HepG2 (cell line): ENCODE data around the gene SMIM20. TPM values are rescaled to one million over a fixed set of nuclear protein-coding genes. Genes with fewer than 3 reads are reported as not detected.

Source experiments
- FOXJ3 ChIP-seq: sonication (generic); formaldehyde crosslinking; IDR thresholded peaks from 2 replicates; pipeline ENCODE4 v1.4.0; 2020; ENCODE audit warnings: missing genetic modification reagents, mild to moderate bottlenecking, borderline replicate concordance
- GATA4 ChIP-seq: sonication (generic); IDR thresholded peaks from 2 replicates; pipeline ENCODE4 v1.6.1; 2016; ENCODE audit warnings: antibody characterized with exemption, low read depth, borderline replicate concordance
- GTF3A ChIP-seq: sonication (generic); formaldehyde crosslinking; conservative IDR thresholded peaks from 2 replicates; pipeline ENCODE4 v1.4.0; 2020; ENCODE audit warnings: mild to moderate bottlenecking, missing genetic modification reagents
- IKZF4 ChIP-seq: sonication (generic); formaldehyde crosslinking; IDR thresholded peaks from 2 replicates; pipeline ENCODE4 v1.5.1; 2020; ENCODE audit warnings: borderline replicate concordance, mild to moderate bottlenecking, low read depth, missing genetic modification reagents; ENCODE audit errors: not compliant biosample characterization
- RXRB ChIP-seq: IDR thresholded peaks from 2 replicates; pipeline ENCODE4 v1.6.1; 2016; ENCODE audit warnings: borderline replicate concordance, missing genetic modification reagents, missing compliant biosample characterization
- SALL1 ChIP-seq: sonication (generic); formaldehyde crosslinking; IDR thresholded peaks from 2 replicates; pipeline ENCODE4 v1.8.0; 2022; ENCODE audit warnings: mild to moderate bottlenecking, missing genetic modification reagents
- SATB2 ChIP-seq: sonication (generic); formaldehyde crosslinking; IDR thresholded peaks from 2 replicates; pipeline ENCODE4 v1.5.0; 2020; ENCODE audit warnings: missing genetic modification reagents
- SIN3B ChIP-seq: fragments of 150-350 bp; IDR thresholded peaks from 2 replicates; pipeline ENCODE4 v1.6.1; 2014; ENCODE audit warnings: low read length
- TGIF2 ChIP-seq: IDR thresholded peaks from 2 replicates; pipeline ENCODE4 v1.6.1; 2016; ENCODE audit warnings: control low read depth, missing compliant biosample characterization
- THAP11 ChIP-seq: IDR thresholded peaks from 2 replicates; pipeline ENCODE4 v1.6.1; 2016; ENCODE audit warnings: missing biosample characterization, missing genetic modification reagents
- ZNF10 ChIP-seq: sonication (generic); formaldehyde crosslinking; IDR thresholded peaks from 2 replicates; pipeline ENCODE4 v1.4.0; 2020; ENCODE audit warnings: mild to moderate bottlenecking, low read depth, missing genetic modification reagents, borderline replicate concordance
- ZNF558 ChIP-seq: sonication (generic); formaldehyde crosslinking; IDR thresholded peaks from 2 replicates; pipeline ENCODE4 v1.9.0; 2022; ENCODE audit warnings: mild to moderate bottlenecking, missing genetic modification reagents, borderline replicate concordance
- ZNF652 ChIP-seq: IDR thresholded peaks from 2 replicates; pipeline ENCODE4 v1.6.1; 2016; ENCODE audit warnings: low read depth, borderline replicate concordance
- ZNF674 ChIP-seq: sonication (generic); formaldehyde crosslinking; IDR thresholded peaks from 2 replicates; pipeline ENCODE4 v1.5.0; 2020; ENCODE audit warnings: low read depth, mild to moderate bottlenecking, missing genetic modification reagents
- polyA plus RNA-seq, 8 experiments: library from polyadenylated mRNA; depleted of rRNA in 3 of 8; stranded (reverse) in 7 of 8; unstranded in 1 of 8; fragments of >200 nt; fragmentation: Illumina TruSeq in 4 of 8; extraction: Trizol in 4 of 8; gene quantifications; 2 replicates each; pipeline versions ENCODE4 v1.2.1 to v1.2.3, GENCODE V29; 2011 to 2016; ENCODE audit warnings: low read depth in 4 of 8, missing spikeins in 1 of 8, mixed read lengths in 1 of 8; ENCODE audit not compliant: insufficient read depth in 1 of 8
- total RNA-seq, 5 experiments: library from RNA; depleted of rRNA; stranded (reverse); fragments of >200 nt; fragmentation: Illumina TruSeq; extraction: Trizol; gene quantifications; 2 replicates each; pipeline ENCODE4 v1.2.3, GENCODE V29; 2016; ENCODE audit warnings: low read depth in 1 of 5
- TF ChIP-seq, protein P1 (sequence below): sonication (generic); formaldehyde crosslinking; IDR thresholded peaks from 2 replicates; pipeline ENCODE4 v1.8.1; 2023; ENCODE audit warnings: mild to moderate bottlenecking, missing genetic modification reagents
- TF ChIP-seq, protein P2 (sequence below): sonication (generic); formaldehyde crosslinking; IDR thresholded peaks from 2 replicates; pipeline ENCODE4 v1.4.0; 2020; ENCODE audit warnings: missing genetic modification reagents, borderline replicate concordance
- TF ChIP-seq, protein P3 (sequence below): conservative IDR thresholded peaks from 2 replicates; pipeline ENCODE4 v1.6.1; 2018; ENCODE audit warnings: missing genetic modification reagents
- TF ChIP-seq, protein P4 (sequence below): sonication (generic); formaldehyde crosslinking; IDR thresholded peaks from 2 replicates; pipeline ENCODE4 v1.4.0; 2020; ENCODE audit warnings: missing genetic modification reagents
- TF ChIP-seq, protein P5 (sequence below): sonication (generic); formaldehyde crosslinking; conservative IDR thresholded peaks from 2 replicates; pipeline ENCODE4 v1.4.0; 2020; ENCODE audit warnings: mild to moderate bottlenecking, missing genetic modification reagents, moderate library complexity

The SMIM20 gene
- total and polyA plus RNA-seq, 2 of the 13 experiments (the other 11 are each of a cell fraction or from before 2014, with no cell fraction given): 26.3 to 30.2 TPM

DNA sequence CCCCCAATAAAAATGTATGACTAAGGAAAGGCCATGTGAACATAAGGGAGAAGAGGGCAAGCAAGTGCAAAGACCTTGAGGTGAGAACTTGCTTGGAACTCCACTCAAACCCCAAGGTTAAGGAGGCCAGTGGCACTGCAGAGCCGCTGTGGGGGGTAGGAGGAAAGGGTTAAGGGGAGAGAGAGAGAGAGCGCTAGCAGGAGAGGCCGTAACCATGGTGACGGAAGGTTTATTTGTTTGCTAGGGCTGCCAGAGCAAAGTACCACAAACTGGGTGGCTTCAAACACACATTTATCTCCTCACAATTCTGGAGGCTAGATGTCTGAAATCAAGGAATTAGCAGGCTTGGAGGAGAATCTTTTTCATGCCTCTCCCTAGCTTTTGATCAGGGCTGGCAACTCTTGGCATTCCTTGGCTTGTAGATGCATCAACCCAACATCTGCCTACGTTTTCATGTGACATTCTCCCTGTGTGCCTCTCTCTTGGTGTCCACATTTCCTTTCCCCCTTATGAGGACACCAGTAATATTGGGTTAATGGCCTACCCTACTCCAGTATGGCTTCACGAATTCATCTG, 35.2 kb downstream of the SMIM20 start (continued):
- TF ChIP-seq, protein P1, sequence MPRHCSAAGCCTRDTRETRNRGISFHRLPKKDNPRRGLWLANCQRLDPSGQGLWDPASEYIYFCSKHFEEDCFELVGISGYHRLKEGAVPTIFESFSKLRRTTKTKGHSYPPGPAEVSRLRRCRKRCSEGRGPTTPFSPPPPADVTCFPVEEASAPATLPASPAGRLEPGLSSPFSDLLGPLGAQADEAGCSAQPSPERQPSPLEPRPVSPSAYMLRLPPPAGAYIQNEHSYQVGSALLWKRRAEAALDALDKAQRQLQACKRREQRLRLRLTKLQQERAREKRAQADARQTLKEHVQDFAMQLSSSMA (CRISPR knock-in tag): no peak
- TF ChIP-seq SIN3B: no peak
- peak; percentile 54; the same call in 1 of the 2 replicates for TF ChIP-seq RXRB (CRISPR knock-in tag)
- TF ChIP-seq, protein P2, sequence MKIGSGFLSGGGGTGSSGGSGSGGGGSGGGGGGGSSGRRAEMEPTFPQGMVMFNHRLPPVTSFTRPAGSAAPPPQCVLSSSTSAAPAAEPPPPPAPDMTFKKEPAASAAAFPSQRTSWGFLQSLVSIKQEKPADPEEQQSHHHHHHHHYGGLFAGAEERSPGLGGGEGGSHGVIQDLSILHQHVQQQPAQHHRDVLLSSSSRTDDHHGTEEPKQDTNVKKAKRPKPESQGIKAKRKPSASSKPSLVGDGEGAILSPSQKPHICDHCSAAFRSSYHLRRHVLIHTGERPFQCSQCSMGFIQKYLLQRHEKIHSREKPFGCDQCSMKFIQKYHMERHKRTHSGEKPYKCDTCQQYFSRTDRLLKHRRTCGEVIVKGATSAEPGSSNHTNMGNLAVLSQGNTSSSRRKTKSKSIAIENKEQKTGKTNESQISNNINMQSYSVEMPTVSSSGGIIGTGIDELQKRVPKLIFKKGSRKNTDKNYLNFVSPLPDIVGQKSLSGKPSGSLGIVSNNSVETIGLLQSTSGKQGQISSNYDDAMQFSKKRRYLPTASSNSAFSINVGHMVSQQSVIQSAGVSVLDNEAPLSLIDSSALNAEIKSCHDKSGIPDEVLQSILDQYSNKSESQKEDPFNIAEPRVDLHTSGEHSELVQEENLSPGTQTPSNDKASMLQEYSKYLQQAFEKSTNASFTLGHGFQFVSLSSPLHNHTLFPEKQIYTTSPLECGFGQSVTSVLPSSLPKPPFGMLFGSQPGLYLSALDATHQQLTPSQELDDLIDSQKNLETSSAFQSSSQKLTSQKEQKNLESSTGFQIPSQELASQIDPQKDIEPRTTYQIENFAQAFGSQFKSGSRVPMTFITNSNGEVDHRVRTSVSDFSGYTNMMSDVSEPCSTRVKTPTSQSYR (CRISPR knock-in tag): peak; percentile 71; the same call in 1 of the 2 replicates
- peak; percentile 46; the same call in 1 of the 2 replicates for TF ChIP-seq FOXJ3 (CRISPR knock-in tag)
- TF ChIP-seq, protein P3, sequence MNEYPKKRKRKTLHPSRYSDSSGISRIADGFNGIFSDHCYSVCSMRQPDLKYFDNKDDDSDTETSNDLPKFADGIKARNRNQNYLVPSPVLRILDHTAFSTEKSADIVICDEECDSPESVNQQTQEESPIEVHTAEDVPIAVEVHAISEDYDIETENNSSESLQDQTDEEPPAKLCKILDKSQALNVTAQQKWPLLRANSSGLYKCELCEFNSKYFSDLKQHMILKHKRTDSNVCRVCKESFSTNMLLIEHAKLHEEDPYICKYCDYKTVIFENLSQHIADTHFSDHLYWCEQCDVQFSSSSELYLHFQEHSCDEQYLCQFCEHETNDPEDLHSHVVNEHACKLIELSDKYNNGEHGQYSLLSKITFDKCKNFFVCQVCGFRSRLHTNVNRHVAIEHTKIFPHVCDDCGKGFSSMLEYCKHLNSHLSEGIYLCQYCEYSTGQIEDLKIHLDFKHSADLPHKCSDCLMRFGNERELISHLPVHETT: no peak
- TF ChIP-seq TGIF2 (CRISPR knock-in tag): 0 out of 2 replicates have a peak, but pooled peaks have one; percentile 14
- no peak for TF ChIP-seq ZNF558 (CRISPR knock-in tag)
- TF ChIP-seq, protein P4, sequence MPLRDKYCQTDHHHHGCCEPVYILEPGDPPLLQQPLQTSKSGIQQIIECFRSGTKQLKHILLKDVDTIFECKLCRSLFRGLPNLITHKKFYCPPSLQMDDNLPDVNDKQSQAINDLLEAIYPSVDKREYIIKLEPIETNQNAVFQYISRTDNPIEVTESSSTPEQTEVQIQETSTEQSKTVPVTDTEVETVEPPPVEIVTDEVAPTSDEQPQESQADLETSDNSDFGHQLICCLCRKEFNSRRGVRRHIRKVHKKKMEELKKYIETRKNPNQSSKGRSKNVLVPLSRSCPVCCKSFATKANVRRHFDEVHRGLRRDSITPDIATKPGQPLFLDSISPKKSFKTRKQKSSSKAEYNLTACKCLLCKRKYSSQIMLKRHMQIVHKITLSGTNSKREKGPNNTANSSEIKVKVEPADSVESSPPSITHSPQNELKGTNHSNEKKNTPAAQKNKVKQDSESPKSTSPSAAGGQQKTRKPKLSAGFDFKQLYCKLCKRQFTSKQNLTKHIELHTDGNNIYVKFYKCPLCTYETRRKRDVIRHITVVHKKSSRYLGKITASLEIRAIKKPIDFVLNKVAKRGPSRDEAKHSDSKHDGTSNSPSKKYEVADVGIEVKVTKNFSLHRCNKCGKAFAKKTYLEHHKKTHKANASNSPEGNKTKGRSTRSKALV (CRISPR knock-in tag): no peak
- TF ChIP-seq THAP11: 0 out of 2 replicates have a peak, but pooled peaks have one; percentile 21
- TF ChIP-seq, protein P5, sequence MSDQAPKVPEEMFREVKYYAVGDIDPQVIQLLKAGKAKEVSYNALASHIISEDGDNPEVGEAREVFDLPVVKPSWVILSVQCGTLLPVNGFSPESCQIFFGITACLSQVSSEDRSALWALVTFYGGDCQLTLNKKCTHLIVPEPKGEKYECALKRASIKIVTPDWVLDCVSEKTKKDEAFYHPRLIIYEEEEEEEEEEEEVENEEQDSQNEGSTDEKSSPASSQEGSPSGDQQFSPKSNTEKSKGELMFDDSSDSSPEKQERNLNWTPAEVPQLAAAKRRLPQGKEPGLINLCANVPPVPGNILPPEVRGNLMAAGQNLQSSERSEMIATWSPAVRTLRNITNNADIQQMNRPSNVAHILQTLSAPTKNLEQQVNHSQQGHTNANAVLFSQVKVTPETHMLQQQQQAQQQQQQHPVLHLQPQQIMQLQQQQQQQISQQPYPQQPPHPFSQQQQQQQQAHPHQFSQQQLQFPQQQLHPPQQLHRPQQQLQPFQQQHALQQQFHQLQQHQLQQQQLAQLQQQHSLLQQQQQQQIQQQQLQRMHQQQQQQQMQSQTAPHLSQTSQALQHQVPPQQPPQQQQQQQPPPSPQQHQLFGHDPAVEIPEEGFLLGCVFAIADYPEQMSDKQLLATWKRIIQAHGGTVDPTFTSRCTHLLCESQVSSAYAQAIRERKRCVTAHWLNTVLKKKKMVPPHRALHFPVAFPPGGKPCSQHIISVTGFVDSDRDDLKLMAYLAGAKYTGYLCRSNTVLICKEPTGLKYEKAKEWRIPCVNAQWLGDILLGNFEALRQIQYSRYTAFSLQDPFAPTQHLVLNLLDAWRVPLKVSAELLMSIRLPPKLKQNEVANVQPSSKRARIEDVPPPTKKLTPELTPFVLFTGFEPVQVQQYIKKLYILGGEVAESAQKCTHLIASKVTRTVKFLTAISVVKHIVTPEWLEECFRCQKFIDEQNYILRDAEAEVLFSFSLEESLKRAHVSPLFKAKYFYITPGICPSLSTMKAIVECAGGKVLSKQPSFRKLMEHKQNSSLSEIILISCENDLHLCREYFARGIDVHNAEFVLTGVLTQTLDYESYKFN (CRISPR knock-in tag): peak; percentile 89
- no peak for TF ChIP-seq ZNF10 (CRISPR knock-in tag)
- TF ChIP-seq IKZF4 (CRISPR knock-in tag): no peak
- no peak for TF ChIP-seq SATB2 (CRISPR knock-in tag)
- no peak for TF ChIP-seq GTF3A (CRISPR knock-in tag)
- no peak for TF ChIP-seq ZNF674 (CRISPR knock-in tag)
- TF ChIP-seq GATA4: no peak
- 0 out of 2 replicates have a peak, but pooled peaks have one; percentile 29 for TF ChIP-seq SALL1
- TF ChIP-seq ZNF652 (CRISPR knock-in tag): peak; percentile 100
